Coronary artery (tissue), 2 donors: ENCODE results near the gene VEGFB.

Experiments
- DNase-seq: peaks from one replicate; pipeline ENCODE4 v3.0.0-alpha.2; 2017; ENCODE audit warnings: low spot score
- H3K27ac ChIP-seq, 2 donors: fragments of 200-600 bp; sonication (generic); one replicate each; pipeline ENCODE4 v1.5.1; 2016 to 2019
- H3K4me3 ChIP-seq: fragments of 200-600 bp; sonication (generic); 2 replicates; pipeline ENCODE4 v1.5.1; 2016; ENCODE audit warnings: mild to moderate bottlenecking, moderate library complexity
- TF ChIP-seq, protein P1 (sequence below): fragments of 200-600 bp; sonication (generic); IDR thresholded peaks from one replicate; pipeline ENCODE4 v1.5.1; 2019; ENCODE audit warnings: antibody characterized with exemption

Gene VEGFB, protein sequence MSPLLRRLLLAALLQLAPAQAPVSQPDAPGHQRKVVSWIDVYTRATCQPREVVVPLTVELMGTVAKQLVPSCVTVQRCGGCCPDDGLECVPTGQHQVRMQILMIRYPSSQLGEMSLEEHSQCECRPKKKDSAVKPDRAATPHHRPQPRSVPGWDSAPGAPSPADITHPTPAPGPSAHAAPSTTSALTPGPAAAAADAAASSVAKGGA

DNA sequence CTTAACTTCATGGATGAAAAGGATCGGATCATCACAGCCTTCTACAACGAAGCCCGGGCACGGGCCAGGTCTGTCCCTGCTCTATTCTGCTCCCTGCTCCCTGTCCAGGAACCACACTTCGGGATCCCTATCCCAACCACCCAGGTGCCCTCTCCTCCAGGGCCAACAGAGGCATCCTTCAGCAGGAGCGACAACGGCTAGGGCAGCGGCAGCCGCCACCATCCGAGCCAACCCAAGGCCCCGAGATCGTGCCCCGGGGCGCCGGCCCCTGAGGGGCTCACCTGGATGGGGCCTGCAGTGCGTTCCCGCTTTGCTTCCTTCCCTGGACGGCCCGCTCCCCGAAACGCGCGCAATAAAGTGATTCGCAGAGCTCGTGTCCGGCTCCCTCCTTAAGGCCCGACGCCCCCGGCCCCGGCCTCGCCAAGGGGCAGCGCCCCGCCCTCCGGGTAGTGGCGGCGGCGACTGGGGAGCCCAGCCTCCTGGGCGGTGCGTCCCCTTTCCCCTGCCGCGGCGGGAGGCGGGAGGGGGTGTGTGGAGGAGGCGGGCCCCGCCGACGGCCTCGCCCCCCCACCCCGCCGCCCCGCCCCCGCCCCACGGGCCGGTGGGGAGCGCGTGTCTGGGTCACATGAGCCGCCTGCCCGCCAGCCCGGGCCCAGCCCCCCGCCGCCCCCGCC, at the start of gene VEGFB:
TSS of gene VEGFB (plus strand) at position 672 of the 674 bp plus-strand sequence. CDS start 250 bp downstream, outside the sequence.
- TF ChIP-seq, protein P1, sequence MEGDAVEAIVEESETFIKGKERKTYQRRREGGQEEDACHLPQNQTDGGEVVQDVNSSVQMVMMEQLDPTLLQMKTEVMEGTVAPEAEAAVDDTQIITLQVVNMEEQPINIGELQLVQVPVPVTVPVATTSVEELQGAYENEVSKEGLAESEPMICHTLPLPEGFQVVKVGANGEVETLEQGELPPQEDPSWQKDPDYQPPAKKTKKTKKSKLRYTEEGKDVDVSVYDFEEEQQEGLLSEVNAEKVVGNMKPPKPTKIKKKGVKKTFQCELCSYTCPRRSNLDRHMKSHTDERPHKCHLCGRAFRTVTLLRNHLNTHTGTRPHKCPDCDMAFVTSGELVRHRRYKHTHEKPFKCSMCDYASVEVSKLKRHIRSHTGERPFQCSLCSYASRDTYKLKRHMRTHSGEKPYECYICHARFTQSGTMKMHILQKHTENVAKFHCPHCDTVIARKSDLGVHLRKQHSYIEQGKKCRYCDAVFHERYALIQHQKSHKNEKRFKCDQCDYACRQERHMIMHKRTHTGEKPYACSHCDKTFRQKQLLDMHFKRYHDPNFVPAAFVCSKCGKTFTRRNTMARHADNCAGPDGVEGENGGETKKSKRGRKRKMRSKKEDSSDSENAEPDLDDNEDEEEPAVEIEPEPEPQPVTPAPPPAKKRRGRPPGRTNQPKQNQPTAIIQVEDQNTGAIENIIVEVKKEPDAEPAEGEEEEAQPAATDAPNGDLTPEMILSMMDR = no peak
- Histone ChIP-seq H3K4me3 (peak within 1 kb of the TSS; percentile 84), H3K27ac (peak within 1 kb of the TSS; percentile 88 to 97)
- DNase-seq = no peak

DNA sequence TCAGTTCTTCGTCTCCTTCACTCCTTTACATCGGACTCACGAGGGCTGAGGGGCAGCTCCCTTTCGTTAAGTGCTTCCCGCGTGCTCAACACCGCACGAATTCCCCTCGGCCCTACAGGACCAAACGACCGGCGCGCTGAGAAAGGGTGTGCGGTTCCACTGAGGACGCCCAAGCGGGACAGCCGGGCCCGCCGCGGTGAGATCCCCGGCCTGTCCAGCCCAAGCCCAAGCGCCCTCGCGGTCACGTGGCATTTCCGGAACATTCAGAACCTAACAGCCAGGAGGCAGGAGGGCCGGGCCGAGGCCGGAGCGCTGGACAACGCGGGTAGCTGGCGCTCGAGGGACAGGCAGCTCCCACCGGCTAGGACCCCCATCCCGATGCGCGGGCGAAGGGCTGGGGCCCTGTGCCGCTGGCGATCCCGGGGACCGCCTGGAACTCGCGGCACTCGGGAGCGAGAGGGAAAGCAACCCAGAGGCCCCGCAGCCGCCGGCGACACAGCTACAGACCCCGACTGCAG, 49.1 kb upstream of the VEGFB start:
- H3K27ac ChIP-seq = peak overlapping the region; percentile 64 to 96
- DNase-seq = peak; percentile 97
- TF ChIP-seq, protein P1 = no peak
- peak overlapping the region; percentile 80 for H3K4me3 ChIP-seq

DNA sequence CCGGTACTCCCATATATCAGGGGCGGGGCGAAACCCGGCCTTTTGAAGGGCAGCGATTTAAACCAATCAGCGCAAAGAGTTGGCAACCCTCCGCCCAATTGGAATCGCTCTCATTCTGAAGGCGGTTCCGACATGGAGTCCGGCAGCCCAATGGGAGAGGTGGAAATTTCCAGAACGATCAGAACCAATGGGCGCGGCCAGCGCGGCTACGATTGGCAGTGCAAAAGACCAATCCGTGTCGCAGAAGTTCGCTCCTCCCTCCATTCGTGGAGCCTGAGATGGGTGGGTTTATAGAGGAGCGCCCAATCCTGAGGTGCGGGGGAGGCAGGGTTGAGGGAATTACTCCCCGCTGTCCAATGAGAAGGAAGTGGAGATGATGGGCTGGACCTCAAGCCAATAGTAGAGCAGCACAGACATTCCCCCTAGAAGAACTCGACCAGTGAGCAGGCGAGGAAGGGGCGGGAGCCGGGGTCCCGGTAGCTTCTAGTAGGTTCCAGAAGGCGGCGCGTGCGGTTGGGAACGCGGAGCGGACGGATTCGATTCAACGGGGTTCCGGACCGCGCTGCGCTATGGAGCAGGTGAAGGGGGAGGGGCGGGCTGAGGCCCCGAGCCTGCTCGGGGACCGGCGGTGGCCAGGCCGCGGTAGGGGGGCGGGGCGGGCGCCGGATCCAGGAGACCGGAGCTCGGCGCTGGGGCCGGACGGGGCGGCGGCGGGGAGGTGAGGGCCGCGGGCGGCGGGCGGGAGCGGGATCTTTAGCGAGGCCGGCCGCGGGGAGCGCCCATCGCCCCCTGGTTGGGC, 48.5 kb upstream of the VEGFB start, which contains the start of gene STIP1:
TSS of gene STIP1 (plus strand) at position 479 of the 799 bp plus-strand sequence. CDS start at position 570, 91 bp downstream.
- peak; percentile 100 for DNase-seq
- Histone ChIP-seq H3K27ac (peak within 1 kb of the TSS; percentile 79 to 96), H3K4me3 (peak within 1 kb of the TSS; percentile 80)
- TF ChIP-seq, protein P1 = no peak

DNA sequence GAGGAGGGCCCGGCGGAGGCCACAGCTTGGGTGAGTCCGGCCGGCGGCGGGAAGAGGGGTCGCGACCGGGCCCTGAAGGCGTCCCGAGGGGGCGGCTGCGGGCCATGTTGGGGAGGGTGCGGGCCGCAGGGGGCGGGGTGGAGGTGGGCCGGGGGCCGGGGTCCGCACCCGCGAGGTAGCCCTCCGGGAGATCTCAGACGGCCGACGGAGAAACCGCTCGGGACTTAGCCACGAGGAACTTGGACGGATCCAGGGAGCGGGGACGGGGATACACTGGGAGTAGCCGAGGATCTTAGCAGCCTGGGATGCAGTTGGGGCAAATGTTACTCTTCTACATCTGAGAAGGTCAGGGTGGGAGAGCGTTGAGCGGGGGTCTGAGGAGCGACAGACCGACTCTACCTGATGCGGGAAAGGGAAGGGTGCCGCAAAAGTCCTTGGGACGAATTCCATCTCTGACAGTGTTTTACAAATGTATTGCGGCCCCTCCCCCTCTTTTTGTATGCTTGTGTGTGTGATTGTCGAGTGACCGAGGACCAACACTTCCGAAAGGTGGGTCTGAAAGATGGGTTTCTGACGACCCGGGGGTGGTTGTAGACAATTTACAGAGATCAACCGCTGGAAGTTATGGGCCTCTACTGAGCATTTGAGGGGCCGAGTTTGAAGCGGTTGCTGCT, 47.8 kb upstream of the VEGFB start:
- Histone ChIP-seq H3K4me3 (no peak overlapping the region), H3K27ac (peak overlapping the region; percentile 79 to 90)
- DNase-seq = no peak
- TF ChIP-seq, protein P1 = no peak

DNA sequence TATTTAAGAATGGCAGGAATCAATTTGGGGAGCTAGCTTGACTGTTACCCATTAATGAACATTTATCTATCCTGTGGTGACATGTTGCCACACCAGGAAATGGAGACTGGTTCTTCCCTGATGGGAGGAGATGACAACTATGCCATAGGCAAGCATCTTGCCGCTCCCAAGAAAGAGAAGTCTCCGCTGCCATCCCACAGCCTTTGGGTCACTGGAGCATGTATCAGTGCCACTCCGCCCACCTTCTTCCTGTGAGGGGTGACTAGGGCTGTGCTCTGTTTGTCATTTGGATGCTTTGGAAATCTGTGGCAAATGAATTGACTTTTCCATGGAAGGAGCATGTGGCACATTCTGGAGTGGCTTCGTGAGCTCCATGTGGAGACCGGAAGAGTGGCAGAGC, 42.0 kb upstream of the VEGFB start:
- Histone ChIP-seq H3K4me3 (no peak overlapping the region), H3K27ac (no peak overlapping the region)
- DNase-seq = no peak
- TF ChIP-seq, protein P1 = no peak

DNA sequence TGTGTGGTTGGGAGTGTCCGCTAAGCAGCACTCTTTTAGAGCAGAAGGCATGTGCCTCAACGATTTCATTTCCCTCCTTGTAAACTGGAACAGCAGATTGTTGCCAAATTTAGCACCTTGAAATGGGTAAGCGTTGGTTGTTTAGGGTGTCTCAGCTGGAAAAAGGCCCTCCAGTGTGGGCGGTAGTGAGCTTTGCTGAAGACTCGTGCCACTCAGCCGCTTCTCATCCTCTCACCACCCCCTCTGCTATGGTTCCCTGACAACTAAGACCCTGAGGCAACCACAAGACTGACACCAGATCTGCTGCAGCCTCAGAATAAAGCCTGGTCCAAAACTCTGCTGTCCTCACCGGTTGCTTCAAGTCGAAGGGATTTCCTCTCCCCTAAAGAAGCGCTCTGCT, 37.8 kb upstream of the VEGFB start:
- no peak overlapping the region for H3K4me3 ChIP-seq
- TF ChIP-seq, protein P1 = no peak
- DNase-seq = no peak
- H3K27ac ChIP-seq = no peak overlapping the region
